A549 (cell line): ENCODE data around the gene USP25. TPM values are rescaled to one million over a fixed set of nuclear protein-coding genes. Genes with fewer than 3 reads are reported as not detected.

Experiments used
- ATAC-seq, 2 experiments: fragments of 200-7000 bp in 1 of 2; fragments of >200 bp in 1 of 2; cut with Nextera tagmentation in 1 of 2; cut with Tn5 transposase in 1 of 2; 3 replicates each; pipeline versions ENCODE4 v1.8.0 to v1.9.1; 2018 to 2020; ENCODE audit warnings: mild to moderate bottlenecking in 1 of 2, moderate library complexity in 1 of 2
- CTCF ChIA-PET: fragments of 300-600 bp; sonication (Branson Sonifier 250); formaldehyde crosslinking; extraction: SDS; loops from one replicate; lab custom pipeline; 2021; ENCODE audit warnings: antibody characterized with exemption, inconsistent platforms; lab: Yijun Ruan, JAX
- POLR2A ChIA-PET: fragments of 350-600 bp; formaldehyde crosslinking; extraction: SDS; loops from one replicate; lab custom pipeline; 2021; ENCODE audit warnings: antibody characterized with exemption, inconsistent platforms; lab: Yijun Ruan, JAX
- DNase-seq, 2 experiments: peaks; one replicate each; pipeline versions ENCODE4 v3.0.0 to v3.0.0-alpha.2; 2011 to 2016; ENCODE audit warnings: low read depth in 1 of 2, low spot score in 1 of 2
- FAIRE-seq: peaks from 2 replicates; lab custom pipeline; 2011; peaks lifted over from hg19 to GRCh38; lab: Jason Lieb, UNC
- H3K27ac ChIP-seq, 2 experiments: fragments of >200 bp; sonication (Bioruptor Twin); formaldehyde crosslinking; 3 replicates each; pipeline ENCODE4 v1.5.1; 2016 to 2017
- H3K4me1 ChIP-seq: fragments of >200 bp; sonication (Bioruptor Twin); formaldehyde crosslinking; 3 replicates; pipeline ENCODE4 v1.6.1; 2016
- H3K4me2 ChIP-seq: fragments of >200 bp; sonication (Bioruptor Twin); formaldehyde crosslinking; 3 replicates; pipeline ENCODE4 v1.6.1; 2016
- H3K4me3 ChIP-seq: fragments of >200 bp; sonication (Bioruptor Twin); formaldehyde crosslinking; 3 replicates; pipeline ENCODE4 v1.5.1; 2016
- H3K9me3 ChIP-seq: fragments of >200 bp; sonication (Bioruptor Twin); formaldehyde crosslinking; 3 replicates; pipeline ENCODE4 v1.6.1; 2016
- BHLHE40 ChIP-seq: IDR thresholded peaks from 2 replicates; pipeline ENCODE4 v1.6.1; 2012; ENCODE audit warnings: low read depth, low read length, inconsistent platforms
- CBX2 ChIP-seq: fragments of 200-600 bp; sonication (generic); IDR thresholded peaks from 2 replicates; pipeline ENCODE4 v1.6.1; 2016; ENCODE audit warnings: low read depth, mild to moderate bottlenecking, borderline replicate concordance
- CBX8 ChIP-seq: fragments of 200-600 bp; sonication (generic); IDR thresholded peaks from 2 replicates; pipeline ENCODE4 v1.6.1; 2016
- CEBPB ChIP-seq, 2 experiments: fragments of >200 bp in 1 of 2; sonication (Bioruptor Twin) in 1 of 2; formaldehyde crosslinking in 1 of 2; IDR thresholded peaks; 2 replicates each; pipeline ENCODE4 v1.6.1; 2012 to 2016
- CHD2 ChIP-seq: fragments of 150-350 bp; IDR thresholded peaks from 2 replicates; pipeline ENCODE4 v1.6.1; 2014; ENCODE audit warnings: low read length; ENCODE audit not compliant: partially characterized antibody
- EHF ChIP-seq: fragments of 250-450 bp; sonication (Bioruptor Pico); IDR thresholded peaks from 2 replicates; pipeline ENCODE4 v1.5.0; 2020; ENCODE audit warnings: mild to moderate bottlenecking
- EP300 ChIP-seq, 2 experiments: fragments of >200 bp; sonication (Bioruptor Twin); formaldehyde crosslinking; IDR thresholded peaks; 2 replicates in 1 of 2; 3 replicates in 1 of 2; pipeline ENCODE4 v1.6.1; 2016 to 2017
- ESRRA ChIP-seq: fragments of 150-350 bp; IDR thresholded peaks from 2 replicates; pipeline ENCODE4 v1.6.1; 2014; ENCODE audit warnings: mild to moderate bottlenecking, low read length, borderline replicate concordance
- FOSL2 ChIP-seq, 2 experiments: fragments of 450-650 bp in 1 of 2; fragments of >200 bp in 1 of 2; sonication (Bioruptor Twin) in 1 of 2; formaldehyde crosslinking; IDR thresholded peaks; 2 replicates each; pipeline versions ENCODE4 v1.5.0 to v1.6.1; 2016 to 2020; ENCODE audit warnings: mild to moderate bottlenecking in 1 of 2, moderate library complexity in 1 of 2
- GATA3 ChIP-seq: IDR thresholded peaks from 2 replicates; pipeline ENCODE4 v1.6.1; 2012; ENCODE audit warnings: borderline replicate concordance
- HDAC2 ChIP-seq: fragments of 200-600 bp; sonication (generic); IDR thresholded peaks from 2 replicates; pipeline ENCODE4 v1.6.1; 2016
- HOXA7 ChIP-seq: fragments of 250-450 bp; sonication (Bioruptor Pico); IDR thresholded peaks from 2 replicates; pipeline ENCODE4 v1.5.0; 2020; ENCODE audit warnings: mild to moderate bottlenecking, moderate library complexity
- HOXB13 ChIP-seq: fragments of 250-450 bp; sonication (Bioruptor Pico); IDR thresholded peaks from 2 replicates; pipeline ENCODE4 v1.5.0; 2020; ENCODE audit warnings: low read depth, mild to moderate bottlenecking, moderate library complexity
- KDM1A ChIP-seq: fragments of 200-600 bp; sonication (generic); IDR thresholded peaks from 2 replicates; pipeline ENCODE4 v1.6.1; 2016; ENCODE audit warnings: low read depth, mild to moderate bottlenecking
- KDM5A ChIP-seq: fragments of 200-600 bp; sonication (generic); IDR thresholded peaks from 2 replicates; pipeline ENCODE4 v1.6.1; 2016; ENCODE audit warnings: antibody characterized with exemption, mild to moderate bottlenecking
- MAFK ChIP-seq: fragments of 450-650 bp; IDR thresholded peaks from 2 replicates; pipeline ENCODE4 v1.6.1; 2014; ENCODE audit not compliant: partially characterized antibody
- MAZ ChIP-seq: fragments of 150-350 bp; IDR thresholded peaks from 2 replicates; pipeline ENCODE4 v1.6.1; 2014; ENCODE audit warnings: antibody characterized with exemption, low read depth, low read length, borderline replicate concordance
- MYC ChIP-seq: IDR thresholded peaks from 2 replicates; pipeline ENCODE4 v1.6.1; 2012; ENCODE audit warnings: mild to moderate bottlenecking, inconsistent platforms, low read length, improper control_type of control experiment, borderline replicate concordance
- NFE2L2 ChIP-seq: fragments of 150-350 bp; conservative IDR thresholded peaks from 2 replicates; pipeline ENCODE4 v1.6.1; 2014; ENCODE audit warnings: low read length
- NR3C1 ChIP-seq: fragments of >200 bp; sonication (Bioruptor Twin); formaldehyde crosslinking; IDR thresholded peaks from 3 replicates; pipeline ENCODE4 v1.6.1; 2017
- POLR2AphosphoS2 ChIP-seq: conservative IDR thresholded peaks from 2 replicates; pipeline ENCODE4 v1.6.1; 2012; ENCODE audit warnings: low read length, improper control_type of control experiment, inconsistent platforms
- RAD21 ChIP-seq, 2 experiments: fragments of >200 bp in 1 of 2; sonication (Bioruptor Twin) in 1 of 2; formaldehyde crosslinking in 1 of 2; IDR thresholded peaks in 1 of 2; conservative IDR thresholded peaks in 1 of 2; 2 replicates in 1 of 2; 3 replicates in 1 of 2; pipeline ENCODE4 v1.6.1; 2012 to 2018; ENCODE audit warnings: inconsistent platforms in 1 of 2
- RNF2 ChIP-seq: fragments of 200-600 bp; sonication (generic); IDR thresholded peaks from 2 replicates; pipeline ENCODE4 v1.6.1; 2016; ENCODE audit warnings: low read depth, mild to moderate bottlenecking, antibody characterized with exemption, moderate library complexity, borderline replicate concordance
- SREBF2 ChIP-seq: fragments of 450-650 bp; IDR thresholded peaks from 2 replicates; pipeline ENCODE4 v1.6.1; 2014; ENCODE audit warnings: mild to moderate bottlenecking, moderate library complexity
- ZC3H11A ChIP-seq: fragments of 450-650 bp; IDR thresholded peaks from 2 replicates; pipeline ENCODE4 v1.6.1; 2014; ENCODE audit warnings: antibody characterized with exemption, mild to moderate bottlenecking
- WGBS: methylation state at CpG from one replicate; pipeline ENCODE4 v1.1.6; 2017; ENCODE audit errors: missing lambda C conversion rate; 5-methylcytosine and 5-hydroxymethylcytosine counted together
- polyA plus RNA-seq, 4 experiments: library from polyadenylated mRNA; depleted of rRNA in 3 of 4; stranded (reverse); fragments of >200 nt; fragmentation: RNase III in 1 of 4; extraction: RNeasy Plus Mini Kit Qiagen cat#74134 plus additional on column Dnase treatment in 1 of 4; gene quantifications; 2 replicates in 3 of 4; 3 replicates in 1 of 4; pipeline ENCODE4 v1.2.3, GENCODE V29; 2011 to 2017
- TF ChIP-seq, protein P1 (sequence below): fragments of >200 bp; sonication (Bioruptor Twin); formaldehyde crosslinking; IDR thresholded peaks from 3 replicates; pipeline ENCODE4 v1.6.1; 2016
- TF ChIP-seq, protein P2 (sequence below): fragments of 200-600 bp; sonication (generic); IDR thresholded peaks from 2 replicates; pipeline ENCODE4 v1.6.1; 2016; ENCODE audit warnings: antibody characterized with exemption, mild to moderate bottlenecking, moderate library complexity
- TF ChIP-seq, protein P3 (sequence below): IDR thresholded peaks from 2 replicates; pipeline ENCODE4 v1.6.1; 2012

Gene USP25
- polyA plus RNA-seq, 2 of the 4 experiments (the other 2 are of a cell fraction), result 15.3 to 33.5 TPM

DNA sequence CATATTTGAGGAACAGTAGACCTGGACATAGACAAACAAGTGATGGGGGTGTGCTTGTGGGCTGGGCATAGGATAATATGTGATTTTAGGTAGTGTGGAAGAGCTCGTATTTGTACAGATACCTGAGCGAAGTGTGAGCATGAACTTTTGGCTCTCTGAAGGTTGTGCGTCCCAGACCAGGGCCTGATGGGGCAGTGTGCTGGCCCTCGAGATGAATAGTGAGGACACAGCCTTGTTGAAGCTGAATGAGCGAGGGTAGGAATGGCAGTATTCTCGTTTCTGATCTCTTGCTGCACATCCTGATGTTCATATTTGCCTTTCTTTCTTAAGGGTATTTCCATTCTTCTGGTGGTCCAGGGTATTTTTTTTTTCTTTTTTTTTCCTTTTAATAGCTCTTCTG, 41.5 kb downstream of the USP25 start:
- Histone ChIP-seq H3K27ac (no peak overlapping the region), H3K4me1 (peaks cover 28% of the 10 kb centered on the region; the same call in 2 of the 3 replicates), H3K4me2 (no peak overlapping the region), H3K4me3 (no peak overlapping the region), H3K9me3 (no peaks in the 10 kb centered on the region)
- TF ChIP-seq CBX2 (no peak), HOXB13 (CRISPR knock-in tag) (no peak), NFE2L2 (no peak), EHF (no peak), GATA3 (no peak), NR3C1 (no peak), FOSL2 (IDR thresholded peaks at IDR 0.05) (no peak), FOSL2 (CRISPR knock-in tag; IDR thresholded peaks at IDR 0.05) (no peak), KDM5A (no peak), RNF2 (no peak)
- TF ChIP-seq, protein P1, sequence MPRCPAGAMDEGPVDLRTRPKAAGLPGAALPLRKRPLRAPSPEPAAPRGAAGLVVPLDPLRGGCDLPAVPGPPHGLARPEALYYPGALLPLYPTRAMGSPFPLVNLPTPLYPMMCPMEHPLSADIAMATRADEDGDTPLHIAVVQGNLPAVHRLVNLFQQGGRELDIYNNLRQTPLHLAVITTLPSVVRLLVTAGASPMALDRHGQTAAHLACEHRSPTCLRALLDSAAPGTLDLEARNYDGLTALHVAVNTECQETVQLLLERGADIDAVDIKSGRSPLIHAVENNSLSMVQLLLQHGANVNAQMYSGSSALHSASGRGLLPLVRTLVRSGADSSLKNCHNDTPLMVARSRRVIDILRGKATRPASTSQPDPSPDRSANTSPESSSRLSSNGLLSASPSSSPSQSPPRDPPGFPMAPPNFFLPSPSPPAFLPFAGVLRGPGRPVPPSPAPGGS, result no peak
- TF ChIP-seq, protein P2, sequence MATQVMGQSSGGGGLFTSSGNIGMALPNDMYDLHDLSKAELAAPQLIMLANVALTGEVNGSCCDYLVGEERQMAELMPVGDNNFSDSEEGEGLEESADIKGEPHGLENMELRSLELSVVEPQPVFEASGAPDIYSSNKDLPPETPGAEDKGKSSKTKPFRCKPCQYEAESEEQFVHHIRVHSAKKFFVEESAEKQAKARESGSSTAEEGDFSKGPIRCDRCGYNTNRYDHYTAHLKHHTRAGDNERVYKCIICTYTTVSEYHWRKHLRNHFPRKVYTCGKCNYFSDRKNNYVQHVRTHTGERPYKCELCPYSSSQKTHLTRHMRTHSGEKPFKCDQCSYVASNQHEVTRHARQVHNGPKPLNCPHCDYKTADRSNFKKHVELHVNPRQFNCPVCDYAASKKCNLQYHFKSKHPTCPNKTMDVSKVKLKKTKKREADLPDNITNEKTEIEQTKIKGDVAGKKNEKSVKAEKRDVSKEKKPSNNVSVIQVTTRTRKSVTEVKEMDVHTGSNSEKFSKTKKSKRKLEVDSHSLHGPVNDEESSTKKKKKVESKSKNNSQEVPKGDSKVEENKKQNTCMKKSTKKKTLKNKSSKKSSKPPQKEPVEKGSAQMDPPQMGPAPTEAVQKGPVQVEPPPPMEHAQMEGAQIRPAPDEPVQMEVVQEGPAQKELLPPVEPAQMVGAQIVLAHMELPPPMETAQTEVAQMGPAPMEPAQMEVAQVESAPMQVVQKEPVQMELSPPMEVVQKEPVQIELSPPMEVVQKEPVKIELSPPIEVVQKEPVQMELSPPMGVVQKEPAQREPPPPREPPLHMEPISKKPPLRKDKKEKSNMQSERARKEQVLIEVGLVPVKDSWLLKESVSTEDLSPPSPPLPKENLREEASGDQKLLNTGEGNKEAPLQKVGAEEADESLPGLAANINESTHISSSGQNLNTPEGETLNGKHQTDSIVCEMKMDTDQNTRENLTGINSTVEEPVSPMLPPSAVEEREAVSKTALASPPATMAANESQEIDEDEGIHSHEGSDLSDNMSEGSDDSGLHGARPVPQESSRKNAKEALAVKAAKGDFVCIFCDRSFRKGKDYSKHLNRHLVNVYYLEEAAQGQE, result no peak
- TF ChIP-seq, protein P3, sequence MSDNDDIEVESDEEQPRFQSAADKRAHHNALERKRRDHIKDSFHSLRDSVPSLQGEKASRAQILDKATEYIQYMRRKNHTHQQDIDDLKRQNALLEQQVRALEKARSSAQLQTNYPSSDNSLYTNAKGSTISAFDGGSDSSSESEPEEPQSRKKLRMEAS, result no peak
- POLR2A ChIA-PET, result no interaction called here
- ATAC-seq (no peak), FAIRE-seq (no peak), DNase-seq (no peak)
- WGBS, result 93% methylated on average over 6 of the region's 6 CpGs
- CTCF ChIA-PET, result interaction anchor here (1.6 kb wide), 1 partner anchor 10 kb away, joined by 5 read pairs; no protein-coding TSS in a partner anchor

DNA sequence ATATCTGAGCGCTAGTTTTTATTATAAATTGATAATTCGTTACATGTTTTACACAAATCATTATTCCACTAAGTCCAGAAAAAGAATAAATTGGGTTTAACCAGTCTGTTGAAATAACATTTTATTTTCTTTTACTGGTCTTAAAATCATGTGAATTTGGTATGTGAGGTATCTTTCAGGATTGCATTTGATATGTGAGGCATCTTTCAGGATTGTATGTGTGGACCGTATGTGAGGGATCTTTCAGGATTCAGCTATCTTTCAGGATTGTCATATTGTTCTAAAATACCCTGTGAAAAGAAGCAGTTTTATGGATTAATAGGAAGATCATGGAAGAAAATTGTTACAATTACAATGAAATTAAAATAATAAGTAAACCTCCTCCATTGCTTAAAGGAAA, 42.9 kb downstream of the USP25 start:
- CTCF ChIA-PET, result interaction anchor here (0.6 kb wide), 1 partner anchor 608 kb away, joined by 3 read pairs; no protein-coding TSS in a partner anchor

DNA sequence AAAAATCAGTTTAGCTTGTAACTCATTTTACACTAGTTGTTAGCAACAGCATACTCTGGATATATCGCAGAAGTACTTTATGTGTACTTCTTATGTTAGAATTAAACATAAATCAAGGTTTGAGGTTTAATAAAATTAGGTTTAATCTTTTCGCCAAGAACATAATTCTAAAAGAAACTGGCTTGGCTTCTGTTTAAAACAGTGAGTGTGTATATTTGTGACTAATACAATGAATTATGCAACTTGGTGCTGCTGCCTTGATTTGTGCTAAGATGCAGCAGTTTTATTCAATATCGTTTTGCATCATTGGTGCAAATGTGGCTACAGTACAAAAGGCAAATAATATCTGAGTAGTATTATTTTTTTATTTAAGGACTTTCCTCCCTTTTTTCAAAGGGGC, 44.8 kb downstream of the USP25 start:
- DNase-seq (no peak), ATAC-seq (no peak), FAIRE-seq (no peak)
- TF ChIP-seq CEBPB (IDR thresholded peaks at IDR 0.05), result 0 out of 4 replicates have a peak, but pooled peaks of 1 of the 2 experiments have one; percentile 40
- TF ChIP-seq RAD21 (conservative IDR thresholded peaks at IDR 0.05 in 1 of 2, IDR thresholded peaks at IDR 0.05 in 1 of 2), result no peak
- TF ChIP-seq CHD2, result no peak
- no peak for TF ChIP-seq MAZ
- no peak for TF ChIP-seq MAFK
- no peak for TF ChIP-seq MYC
- TF ChIP-seq FOSL2 (IDR thresholded peaks at IDR 0.05), result no peak
- TF ChIP-seq FOSL2 (CRISPR knock-in tag; IDR thresholded peaks at IDR 0.05), result 0 out of 2 replicates have a peak, but pooled peaks have one; percentile 8
- no peak for TF ChIP-seq ESRRA
- no peak for TF ChIP-seq ZC3H11A
- TF ChIP-seq EP300 (IDR thresholded peaks at IDR 0.05), result no peak
- TF ChIP-seq HOXB13 (CRISPR knock-in tag), result no peak
- no peak for TF ChIP-seq POLR2AphosphoS2
- H3K4me1 ChIP-seq, result peaks cover 33% of the 10 kb centered on the region; the same call in 2 of the 3 replicates
- WGBS, result 62% methylated on average over 3 of the region's 3 CpGs
- no peak overlapping the region for H3K27ac ChIP-seq
- ChIA-PET CTCF (interaction anchor here (1.0 to 1.7 kb wide), 2 partner anchors 7 to 28 kb away, joined by 3 to 4 read pairs; no protein-coding TSS in a partner anchor), POLR2A (no interaction called here)
- peak overlapping the region; percentile 38 for H3K4me2 ChIP-seq
- H3K4me3 ChIP-seq, result no peak overlapping the region
- H3K9me3 ChIP-seq, result no peaks in the 10 kb centered on the region

More for the DNA sequence above, 42.9 kb downstream of the USP25 start:
- H3K4me2 ChIP-seq, result no peak overlapping the region
- WGBS, result 32% methylated on average over 3 of the region's 3 CpGs
- H3K4me3 ChIP-seq, result no peak overlapping the region
- POLR2A ChIA-PET, result no interaction called here
- ATAC-seq, result no peak
- TF ChIP-seq RNF2, result no peak
- TF ChIP-seq HDAC2, result no peak
- no peak for TF ChIP-seq HOXA7 (CRISPR knock-in tag)
- TF ChIP-seq BHLHE40, result no peak
- no peak for TF ChIP-seq POLR2AphosphoS2
- TF ChIP-seq KDM1A, result no peak
- TF ChIP-seq RAD21 (conservative IDR thresholded peaks at IDR 0.05 in 1 of 2, IDR thresholded peaks at IDR 0.05 in 1 of 2), result no peak
- TF ChIP-seq NFE2L2, result no peak
- no peak for TF ChIP-seq CBX8
- TF ChIP-seq HOXB13 (CRISPR knock-in tag), result no peak
- no peak for TF ChIP-seq KDM5A
- no peak for TF ChIP-seq EP300 (IDR thresholded peaks at IDR 0.05)
- TF ChIP-seq SREBF2, result no peak
- TF ChIP-seq ESRRA, result no peak
- no peak for DNase-seq
- H3K27ac ChIP-seq, result no peak overlapping the region
- no peaks in the 10 kb centered on the region for H3K9me3 ChIP-seq
- no peak for FAIRE-seq
- peaks cover 37% of the 10 kb centered on the region; the same call in 2 of the 3 replicates for H3K4me1 ChIP-seq
